Endothelial cell of umbilical vein (primary cell): Measurements from ENCODE around the gene ACVR2A. TPM values are rescaled to one million over a fixed set of nuclear protein-coding genes. Genes with fewer than 3 reads are reported as not detected.

Experiments
- BruUV-seq: library from RNA; stranded (reverse); fragments of 400-500 nt; replicated peaks from 2 replicates; lab custom pipeline; 2021; lab: Mats Ljungman, UMichigan
- CTCF ChIA-PET: fragments of 300-600, 350-600 bp; sonication (Branson Sonifier 250); formaldehyde crosslinking; loops from one replicate; lab custom pipeline; 2021; ENCODE audit warnings: antibody characterized with exemption, inconsistent platforms; lab: Charles Lee
- POLR2A ChIA-PET: fragments of 300-600, 350-600 bp; sonication (Branson Sonifier 250); formaldehyde crosslinking; loops from one replicate; lab custom pipeline; 2021; ENCODE audit warnings: antibody characterized with exemption, inconsistent platforms; lab: Charles Lee
- DNase-seq: peaks from one replicate; pipeline ENCODE4 v3.0.0-alpha.2; 2011; ENCODE audit warnings: low read depth, low spot score
- FAIRE-seq: peaks from 2 replicates; lab custom pipeline; 2011; peaks lifted over from hg19 to GRCh38; lab: Jason Lieb, UNC
- H2AFZ ChIP-seq: 2 replicates; pipeline ENCODE4 v1.6.0; 2012; ENCODE audit warnings: low read depth, low read length, control low read depth, inconsistent platforms
- H3K27ac ChIP-seq: 2 replicates; pipeline ENCODE4 v1.5.1; 2011; ENCODE audit warnings: low read depth, mild to moderate bottlenecking, control low read depth, low read length, moderate library complexity; ENCODE audit not compliant: insufficient read depth
- H3K27me3 ChIP-seq, 2 experiments: 2 replicates each; pipeline versions ENCODE4 v1.6.0 to v1.6.1; 2011; ENCODE audit warnings: low read length in 2 of 2, mixed read lengths in 1 of 2; ENCODE audit not compliant: control insufficient read depth in 2 of 2, insufficient read depth in 2 of 2
- H3K36me3 ChIP-seq, 2 experiments: 2 replicates in 1 of 2; 3 replicates in 1 of 2; pipeline ENCODE4 v1.5.1; 2011; ENCODE audit warnings: low read length in 2 of 2, mild to moderate bottlenecking in 1 of 2, moderate library complexity in 1 of 2; ENCODE audit not compliant: control insufficient read depth in 2 of 2, insufficient read depth in 2 of 2; ENCODE audit errors: extremely low read depth in 1 of 2
- H3K4me1 ChIP-seq: 3 replicates; pipeline ENCODE4 v1.5.1; 2011; ENCODE audit warnings: mild to moderate bottlenecking, low read length; ENCODE audit not compliant: control insufficient read depth, insufficient read depth; ENCODE audit errors: extremely low read depth
- H3K4me2 ChIP-seq: 2 replicates; pipeline ENCODE4 v1.6.1; 2011; ENCODE audit warnings: low read length, control low read depth, mixed read lengths; ENCODE audit not compliant: insufficient read depth
- H3K4me3 ChIP-seq, 3 experiments: fragments of 200-600 bp in 1 of 3; sonication (generic), shearing (Covaris generic) in 1 of 3; replicated peaks in 1 of 3; 2 replicates each; pipeline ENCODE4 v1.5.1; 2011 to 2016; ENCODE audit warnings: control low read depth in 3 of 3, low read length in 3 of 3, mild to moderate bottlenecking in 2 of 3, inconsistent platforms in 1 of 3, low read depth in 1 of 3, moderate library complexity in 1 of 3; ENCODE audit not compliant: insufficient read depth in 1 of 3
- H3K79me2 ChIP-seq: 2 replicates; pipeline ENCODE4 v1.6.0; 2012; ENCODE audit warnings: low read length, inconsistent platforms; ENCODE audit not compliant: control insufficient read depth, insufficient read depth
- H3K9ac ChIP-seq: replicated peaks from 2 replicates; pipeline ENCODE3; 2011; ENCODE audit warnings: low read length, control low read depth; ENCODE audit not compliant: insufficient read depth; ENCODE audit errors: extremely low read depth
- H3K9me1 ChIP-seq: replicated peaks from 3 replicates; pipeline ENCODE4 v1.6.0; 2011; ENCODE audit warnings: mild to moderate bottlenecking, low read length; ENCODE audit not compliant: control insufficient read depth, insufficient read depth; ENCODE audit errors: extremely low read depth
- H3K9me3 ChIP-seq: replicated peaks from 2 replicates; pipeline ENCODE4 v1.5.1; 2012; ENCODE audit warnings: low read length, inconsistent platforms; ENCODE audit not compliant: control insufficient read depth, insufficient read depth
- H4K20me1 ChIP-seq: replicated peaks from 2 replicates; pipeline ENCODE3; 2011; ENCODE audit warnings: mild to moderate bottlenecking, low read length; ENCODE audit not compliant: control insufficient read depth, insufficient read depth; ENCODE audit errors: extremely low read depth
- CTCF ChIP-seq, 2 donors: IDR thresholded peaks; 1 replicate in 1 of 2; 2 replicates in 1 of 2; pipeline ENCODE4 v1.5.1; 2011; ENCODE audit warnings: low read length in 2 of 2, mild to moderate bottlenecking in 2 of 2, moderate library complexity in 2 of 2, control low read depth in 1 of 2, inconsistent platforms in 1 of 2, low read depth in 1 of 2; ENCODE audit not compliant: insufficient read depth in 1 of 2; ENCODE audit errors: extremely low read depth in 1 of 2
- EZH2 ChIP-seq: IDR thresholded peaks from 2 replicates; pipeline ENCODE4 v1.6.1; 2012; ENCODE audit warnings: borderline replicate concordance, low read depth, mild to moderate bottlenecking, moderate library complexity, low read length, inconsistent platforms; ENCODE audit not compliant: severe bottlenecking
- FOS ChIP-seq: IDR thresholded peaks from 2 replicates; pipeline ENCODE4 v1.6.1; 2011; ENCODE audit warnings: mild to moderate bottlenecking, low read length, moderate library complexity, borderline replicate concordance; ENCODE audit not compliant: insufficient read depth
- GATA2 ChIP-seq: IDR thresholded peaks from 2 replicates; pipeline ENCODE4 v1.7.0; 2011; ENCODE audit warnings: low read depth, mild to moderate bottlenecking, moderate library complexity, mixed read lengths, low read length; ENCODE audit not compliant: insufficient read length, insufficient read depth
- JUN ChIP-seq: IDR thresholded peaks from 2 replicates; pipeline ENCODE4 v1.6.1; 2011; ENCODE audit warnings: borderline replicate concordance, low read depth; ENCODE audit not compliant: insufficient read length, insufficient read depth
- MAX ChIP-seq: IDR thresholded peaks from 2 replicates; pipeline ENCODE4 v1.6.1; 2011; ENCODE audit not compliant: insufficient read depth, insufficient read length
- MYC ChIP-seq: IDR thresholded peaks from one replicate; pipeline ENCODE4 v1.6.1; 2011; ENCODE audit warnings: mild to moderate bottlenecking, low read depth, low read length
- POLR2A ChIP-seq: IDR thresholded peaks from 2 replicates; pipeline ENCODE4 v1.6.1; 2012; ENCODE audit warnings: low read depth, mild to moderate bottlenecking, control low read depth, low read length
- POLR2AphosphoS5 ChIP-seq: IDR thresholded peaks from 2 replicates; pipeline ENCODE4 v1.6.1; 2012; ENCODE audit warnings: low read depth, mild to moderate bottlenecking, control low read depth, low read length, moderate library complexity; ENCODE audit not compliant: insufficient read depth
- dilution Hi-C: fragments of 300-500 bp; cut with MboI; formaldehyde crosslinking; loops from one replicate; pipeline ENCODE4 v1.15.0; 2019; ENCODE audit warnings: low sequenced_read_pairs; ENCODE audit not compliant: extremely low pct_ligation_motif_present
- intact Hi-C: fragments of 100-400 bp; cut with micrococcal nuclease; formaldehyde crosslinking; loops from one replicate; pipeline ENCODE4 v1.10.0; 2022
- polyA plus RNA-seq, 4 experiments: library from polyadenylated mRNA; depleted of rRNA in 3 of 4; stranded (reverse) in 3 of 4; unstranded in 1 of 4; fragments of >200 nt; gene quantifications; 2 replicates each; pipeline versions ENCODE4 v1.2.1 to v1.2.3, GENCODE V29; 2011 to 2012; ENCODE audit warnings: missing spikeins in 1 of 4
- total RNA-seq: library from RNA; stranded (reverse); gene quantifications from 2 replicates; pipeline ENCODE4 v1.2.3, GENCODE V29; 2021

Gene ACVR2A
- total and polyA plus RNA-seq, 2 donors (not counting 3 experiments of a cell fraction or from before 2014, with no cell fraction given): 1.7 to 7.9 TPM

GRCh38 chr2:147847746-147848391 lies 3.0 kb downstream of the ACVR2A start:
- no TSS peak for BruUV-seq
- intact Hi-C loops (loop anchor here (10.0 kb wide), 1 partner anchor 797 kb away; the partner anchor contains the start of gene EPC2), dilution Hi-C loops (no loop called here)
- no peaks in the 10 kb centered on the region for H3K9me3 ChIP-seq
- no peak overlapping the region for H3K4me3 ChIP-seq
- no peaks in the 10 kb centered on the region for H3K9me1 ChIP-seq
- no peak overlapping the region for H3K9ac ChIP-seq
- DNase-seq (no peak), FAIRE-seq (no peak)
- no peaks in the 10 kb centered on the region for H4K20me1 ChIP-seq
- H3K27me3 ChIP-seq: no peaks in the 10 kb centered on the region
- POLR2A ChIA-PET: no interaction called here
- H2AFZ ChIP-seq: no peak overlapping the region
- H3K79me2 ChIP-seq: peaks cover 43% of the 10 kb centered on the region
- H3K36me3 ChIP-seq: no peaks in the 10 kb centered on the region
- H3K4me1 ChIP-seq: peaks cover 19% of the 10 kb centered on the region
- no peak overlapping the region for H3K27ac ChIP-seq
- H3K4me2 ChIP-seq: no peak overlapping the region
- CTCF ChIA-PET: interaction anchor here (0.8 kb wide), 1 partner anchor 9 kb away, joined by 4 read pairs; no protein-coding TSS in a partner anchor
- TF ChIP-seq GATA2: no peak
- no peak for TF ChIP-seq JUN
- TF ChIP-seq POLR2AphosphoS5: no peak
- TF ChIP-seq FOS: no peak
- TF ChIP-seq MAX: no peak
- TF ChIP-seq MYC: no peak
- TF ChIP-seq EZH2: no peak
- no peak for TF ChIP-seq CTCF (IDR thresholded peaks at IDR 0.05; ENCODE audit: extremely low read depth in 1 of 2, insufficient read depth in 1 of 2, low read depth in 1 of 2, low read length in 2 of 2)
- TF ChIP-seq POLR2A: no peak
